Panc1 (cell line): Measurements from ENCODE around the gene RASL11A.
"Not testable (repeated sequence)": the region's sequence is repeated elsewhere in the genome, so short reads cannot be mapped to it uniquely, and the experiment has no call there.

Experiments
- TF ChIP-seq, protein P1 (sequence below): fragments of 450-650 bp; IDR thresholded peaks from 2 replicates; pipeline ENCODE4 v1.5.1; 2017; ENCODE audit warnings: mild to moderate bottlenecking
- TF ChIP-seq, protein P2 (sequence below), 2 experiments: IDR thresholded peaks; 2 replicates each; pipeline ENCODE4 v1.6.1; 2011 to 2012; ENCODE audit warnings: low read depth in 2 of 2, control low read depth in 1 of 2, low read length in 1 of 2, mild to moderate bottlenecking in 1 of 2, moderate library complexity in 1 of 2; ENCODE audit not compliant: insufficient read depth in 1 of 2

DNA sequence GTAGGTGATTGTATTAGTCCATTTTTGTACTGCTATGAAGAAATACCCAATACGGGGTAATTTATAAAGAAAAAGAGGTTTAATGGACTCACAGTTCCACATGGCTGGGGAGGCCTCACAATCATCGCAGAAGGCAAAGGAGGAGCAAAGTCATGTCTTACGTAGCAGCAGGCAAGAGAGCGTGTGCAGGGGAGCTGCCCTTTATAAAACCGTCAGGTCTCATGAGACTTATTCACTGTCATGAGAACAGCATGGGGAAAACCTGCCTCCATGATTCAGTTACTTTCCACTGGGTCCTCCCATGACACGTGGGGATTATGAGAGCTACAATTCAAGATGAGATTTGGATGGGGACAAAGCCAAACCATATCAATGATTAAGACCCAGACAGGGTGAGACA is 51.8 kb downstream of the RASL11A start:
- TF ChIP-seq, protein P1, sequence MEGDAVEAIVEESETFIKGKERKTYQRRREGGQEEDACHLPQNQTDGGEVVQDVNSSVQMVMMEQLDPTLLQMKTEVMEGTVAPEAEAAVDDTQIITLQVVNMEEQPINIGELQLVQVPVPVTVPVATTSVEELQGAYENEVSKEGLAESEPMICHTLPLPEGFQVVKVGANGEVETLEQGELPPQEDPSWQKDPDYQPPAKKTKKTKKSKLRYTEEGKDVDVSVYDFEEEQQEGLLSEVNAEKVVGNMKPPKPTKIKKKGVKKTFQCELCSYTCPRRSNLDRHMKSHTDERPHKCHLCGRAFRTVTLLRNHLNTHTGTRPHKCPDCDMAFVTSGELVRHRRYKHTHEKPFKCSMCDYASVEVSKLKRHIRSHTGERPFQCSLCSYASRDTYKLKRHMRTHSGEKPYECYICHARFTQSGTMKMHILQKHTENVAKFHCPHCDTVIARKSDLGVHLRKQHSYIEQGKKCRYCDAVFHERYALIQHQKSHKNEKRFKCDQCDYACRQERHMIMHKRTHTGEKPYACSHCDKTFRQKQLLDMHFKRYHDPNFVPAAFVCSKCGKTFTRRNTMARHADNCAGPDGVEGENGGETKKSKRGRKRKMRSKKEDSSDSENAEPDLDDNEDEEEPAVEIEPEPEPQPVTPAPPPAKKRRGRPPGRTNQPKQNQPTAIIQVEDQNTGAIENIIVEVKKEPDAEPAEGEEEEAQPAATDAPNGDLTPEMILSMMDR = not testable (repeated sequence)
- TF ChIP-seq, protein P2, sequence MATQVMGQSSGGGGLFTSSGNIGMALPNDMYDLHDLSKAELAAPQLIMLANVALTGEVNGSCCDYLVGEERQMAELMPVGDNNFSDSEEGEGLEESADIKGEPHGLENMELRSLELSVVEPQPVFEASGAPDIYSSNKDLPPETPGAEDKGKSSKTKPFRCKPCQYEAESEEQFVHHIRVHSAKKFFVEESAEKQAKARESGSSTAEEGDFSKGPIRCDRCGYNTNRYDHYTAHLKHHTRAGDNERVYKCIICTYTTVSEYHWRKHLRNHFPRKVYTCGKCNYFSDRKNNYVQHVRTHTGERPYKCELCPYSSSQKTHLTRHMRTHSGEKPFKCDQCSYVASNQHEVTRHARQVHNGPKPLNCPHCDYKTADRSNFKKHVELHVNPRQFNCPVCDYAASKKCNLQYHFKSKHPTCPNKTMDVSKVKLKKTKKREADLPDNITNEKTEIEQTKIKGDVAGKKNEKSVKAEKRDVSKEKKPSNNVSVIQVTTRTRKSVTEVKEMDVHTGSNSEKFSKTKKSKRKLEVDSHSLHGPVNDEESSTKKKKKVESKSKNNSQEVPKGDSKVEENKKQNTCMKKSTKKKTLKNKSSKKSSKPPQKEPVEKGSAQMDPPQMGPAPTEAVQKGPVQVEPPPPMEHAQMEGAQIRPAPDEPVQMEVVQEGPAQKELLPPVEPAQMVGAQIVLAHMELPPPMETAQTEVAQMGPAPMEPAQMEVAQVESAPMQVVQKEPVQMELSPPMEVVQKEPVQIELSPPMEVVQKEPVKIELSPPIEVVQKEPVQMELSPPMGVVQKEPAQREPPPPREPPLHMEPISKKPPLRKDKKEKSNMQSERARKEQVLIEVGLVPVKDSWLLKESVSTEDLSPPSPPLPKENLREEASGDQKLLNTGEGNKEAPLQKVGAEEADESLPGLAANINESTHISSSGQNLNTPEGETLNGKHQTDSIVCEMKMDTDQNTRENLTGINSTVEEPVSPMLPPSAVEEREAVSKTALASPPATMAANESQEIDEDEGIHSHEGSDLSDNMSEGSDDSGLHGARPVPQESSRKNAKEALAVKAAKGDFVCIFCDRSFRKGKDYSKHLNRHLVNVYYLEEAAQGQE (IDR thresholded peaks at IDR 0.05; ENCODE audit: insufficient read depth in 1 of 2, low read depth in 2 of 2, low read length in 1 of 2) = not testable (repeated sequence)
